Tibial nerve (tissue), 4 donors: ENCODE data around the gene TRIM62. TPM values are rescaled to one million over a fixed set of nuclear protein-coding genes. Genes with fewer than 3 reads are reported as not detected.

Experiments
- DNase-seq, 2 donors: peaks; one replicate each; pipeline ENCODE4 v3.0.0-alpha.2; 2019; ENCODE audit warnings: low spot score in 2 of 2
- H3K27ac ChIP-seq, 4 donors: fragments of 200-600 bp; sonication (generic) in 3 of 4; one replicate each; pipeline ENCODE4 v1.5.1; 2017 to 2019; ENCODE audit warnings: mild to moderate bottlenecking in 1 of 4
- H3K27me3 ChIP-seq, 2 donors: fragments of 200-600 bp; sonication (generic) in 1 of 2; one replicate each; pipeline versions ENCODE4 v1.5.1 to v1.6.0; 2017 to 2019
- H3K36me3 ChIP-seq, 3 donors: fragments of 200-600 bp; sonication (generic); one replicate each; pipeline ENCODE4 v1.5.1; 2018 to 2019
- H3K4me1 ChIP-seq, 4 donors: fragments of 200-600 bp; sonication (generic) in 3 of 4; one replicate each; pipeline ENCODE4 v1.5.1; 2017 to 2019
- H3K4me3 ChIP-seq, 4 donors: fragments of 200-600 bp; sonication (generic) in 3 of 4; one replicate each; pipeline ENCODE4 v1.5.1; 2017 to 2019; ENCODE audit warnings: mild to moderate bottlenecking in 1 of 4, moderate library complexity in 1 of 4
- H3K9me3 ChIP-seq, 4 donors: fragments of 200-600 bp; sonication (generic) in 3 of 4; one replicate each; pipeline ENCODE4 v1.5.1; 2017 to 2019
- EP300 ChIP-seq, 2 donors: sonication (generic); formaldehyde crosslinking; IDR thresholded peaks; one replicate each; pipeline ENCODE4 v1.6.1; 2017; ENCODE audit warnings: antibody characterized with exemption in 2 of 2, mild to moderate bottlenecking in 1 of 2
- POLR2A ChIP-seq, 2 donors: fragments of 450-650 bp; IDR thresholded peaks; one replicate each; pipeline ENCODE4 v1.6.1; 2017; ENCODE audit warnings: antibody characterized with exemption in 2 of 2, mild to moderate bottlenecking in 2 of 2, moderate library complexity in 2 of 2
- WGBS, 2 donors: methylation state at CpG; one replicate each; pipeline ENCODE4 v1.1.5; 2018; 5-methylcytosine and 5-hydroxymethylcytosine counted together
- total RNA-seq, 4 donors: library from RNA; depleted of rRNA; stranded (reverse); fragments of >200 nt; gene quantifications; one replicate each; pipeline ENCODE4 v1.1.0, GENCODE V29; 2016
- TF ChIP-seq, protein P1 (sequence below), 5 experiments: fragments of 200-600 bp in 3 of 5; fragments of 450-650 bp in 2 of 5; sonication (generic) in 3 of 5; IDR thresholded peaks; one replicate each; pipeline ENCODE4 v1.5.1; 2016 to 2019; ENCODE audit warnings: antibody characterized with exemption in 5 of 5, mild to moderate bottlenecking in 3 of 5, moderate library complexity in 2 of 5

TRIM62 gene
- total RNA-seq, 4 donors from 2014 or later: 11.1 to 14.9 (median 12.2) TPM

DNA sequence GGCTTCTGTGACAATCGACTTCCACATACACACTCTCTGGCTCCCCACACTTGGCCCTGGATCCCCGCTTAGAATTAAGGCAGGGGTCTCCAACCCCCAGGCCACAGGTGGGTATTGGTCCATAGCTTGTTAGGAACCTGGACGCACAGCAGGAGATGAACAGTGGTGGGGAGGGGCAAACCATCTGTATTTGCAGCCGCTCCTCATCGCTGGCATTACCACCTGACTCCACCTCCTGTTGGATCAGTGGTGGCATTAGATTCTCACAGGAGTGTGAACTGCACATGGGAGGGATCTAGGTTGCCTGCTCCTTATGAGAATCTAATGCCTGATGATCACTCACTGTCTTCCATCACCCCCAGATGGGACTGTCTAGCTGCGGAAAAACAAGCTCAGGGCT is 16.0 kb downstream of the TRIM62 start:
- Histone ChIP-seq H3K27me3 (no peaks in the 10 kb centered on the region), H3K9me3 (no peaks in the 10 kb centered on the region), H3K36me3 (peaks cover 0 to 36% (median 0%) of the 10 kb centered on the region in 3 donors), H3K4me1 (peaks cover 0 to 33% (median 14%) of the 10 kb centered on the region in 4 donors), H3K27ac (no peak overlapping the region), H3K4me3 (no peak overlapping the region)
- TF ChIP-seq, protein P1, sequence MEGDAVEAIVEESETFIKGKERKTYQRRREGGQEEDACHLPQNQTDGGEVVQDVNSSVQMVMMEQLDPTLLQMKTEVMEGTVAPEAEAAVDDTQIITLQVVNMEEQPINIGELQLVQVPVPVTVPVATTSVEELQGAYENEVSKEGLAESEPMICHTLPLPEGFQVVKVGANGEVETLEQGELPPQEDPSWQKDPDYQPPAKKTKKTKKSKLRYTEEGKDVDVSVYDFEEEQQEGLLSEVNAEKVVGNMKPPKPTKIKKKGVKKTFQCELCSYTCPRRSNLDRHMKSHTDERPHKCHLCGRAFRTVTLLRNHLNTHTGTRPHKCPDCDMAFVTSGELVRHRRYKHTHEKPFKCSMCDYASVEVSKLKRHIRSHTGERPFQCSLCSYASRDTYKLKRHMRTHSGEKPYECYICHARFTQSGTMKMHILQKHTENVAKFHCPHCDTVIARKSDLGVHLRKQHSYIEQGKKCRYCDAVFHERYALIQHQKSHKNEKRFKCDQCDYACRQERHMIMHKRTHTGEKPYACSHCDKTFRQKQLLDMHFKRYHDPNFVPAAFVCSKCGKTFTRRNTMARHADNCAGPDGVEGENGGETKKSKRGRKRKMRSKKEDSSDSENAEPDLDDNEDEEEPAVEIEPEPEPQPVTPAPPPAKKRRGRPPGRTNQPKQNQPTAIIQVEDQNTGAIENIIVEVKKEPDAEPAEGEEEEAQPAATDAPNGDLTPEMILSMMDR (IDR thresholded peaks at IDR 0.05): no peak
- TF ChIP-seq POLR2A (IDR thresholded peaks at IDR 0.05): no peak
- TF ChIP-seq EP300 (IDR thresholded peaks at IDR 0.05): no peak
- no peak for DNase-seq
- 92% methylated on average over 6 of the region's 6 CpGs for WGBS, 2 donors

DNA sequence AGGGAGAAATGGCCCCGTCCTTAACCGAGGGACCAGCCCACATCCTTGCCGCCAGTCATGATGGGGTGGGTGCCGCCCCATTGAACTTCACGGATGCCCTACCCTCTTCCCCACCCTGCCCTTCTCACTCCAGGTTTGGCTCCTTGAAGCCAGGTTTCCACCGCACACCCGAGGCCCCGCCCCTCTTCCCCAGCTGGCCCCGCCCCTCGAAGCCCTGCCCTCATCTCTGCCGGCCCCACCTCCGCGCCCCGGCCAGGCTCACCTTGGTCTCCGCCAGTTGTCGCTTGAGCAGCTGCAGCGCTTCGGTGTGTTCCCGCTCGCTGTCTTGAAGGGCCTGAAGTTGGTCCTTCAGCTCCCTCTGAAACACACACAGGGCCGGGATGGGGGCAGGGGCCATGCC is 16.6 kb downstream of the TRIM62 start:
- H3K4me1 ChIP-seq: peaks cover 0 to 38% (median 15%) of the 10 kb centered on the region in 4 donors
- H3K36me3 ChIP-seq: peaks cover 0 to 33% (median 0%) of the 10 kb centered on the region in 3 donors
- H3K9me3 ChIP-seq: no peaks in the 10 kb centered on the region
- H3K4me3 ChIP-seq: no peak overlapping the region
- DNase-seq: no peak
- TF ChIP-seq EP300 (IDR thresholded peaks at IDR 0.05): no peak
- TF ChIP-seq POLR2A (IDR thresholded peaks at IDR 0.05): no peak
- TF ChIP-seq, protein P1 (IDR thresholded peaks at IDR 0.05): no peak
- 84 to 88% methylated on average over 21 of the region's 21 CpGs for WGBS, 2 donors
- H3K27ac ChIP-seq: no peak overlapping the region
- H3K27me3 ChIP-seq: no peaks in the 10 kb centered on the region

DNA sequence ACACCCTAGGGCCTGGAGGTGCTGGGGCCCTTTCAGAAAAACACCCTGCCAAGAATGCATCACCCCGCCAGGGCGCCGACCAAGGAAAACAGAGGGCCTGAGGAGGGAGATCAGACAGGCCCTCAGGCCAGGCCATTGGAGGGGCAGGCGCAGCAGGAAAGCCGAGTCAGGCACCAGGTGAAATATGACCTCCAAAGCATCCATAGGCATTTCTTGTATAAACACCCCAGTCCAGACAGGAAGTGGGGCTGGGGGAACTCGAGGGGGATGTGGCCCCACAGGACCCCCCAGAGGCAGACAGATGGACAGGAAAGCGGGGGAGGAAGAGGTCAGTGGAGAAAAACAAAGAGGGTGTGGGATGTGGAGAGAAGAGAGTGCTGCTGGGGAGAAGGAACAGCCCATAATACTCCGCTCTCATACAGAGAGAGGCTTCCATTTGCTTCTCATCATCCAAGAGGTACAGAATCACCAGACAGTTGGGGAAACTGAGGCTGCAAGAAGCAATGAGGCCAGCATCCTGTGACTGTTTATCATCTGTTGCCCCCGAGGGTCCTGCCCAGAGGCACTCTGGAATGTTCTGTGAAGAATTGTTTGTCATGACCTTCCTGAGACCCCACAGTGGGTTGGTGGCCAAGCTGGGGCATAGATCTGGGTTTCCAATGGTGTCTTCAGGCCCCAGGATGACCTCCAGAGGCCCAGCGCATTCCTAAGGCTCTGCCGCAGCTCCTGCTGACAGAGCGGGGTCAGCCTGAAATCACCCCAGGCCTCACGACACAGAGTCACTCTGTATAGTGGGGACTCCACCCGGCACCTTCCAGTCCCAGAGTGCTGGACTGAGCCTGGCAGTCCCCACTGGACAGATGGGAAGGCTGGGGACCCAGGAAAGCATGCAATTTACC is 18.0 kb downstream of the TRIM62 start:
- TF ChIP-seq EP300 (IDR thresholded peaks at IDR 0.05) (no peak), POLR2A (IDR thresholded peaks at IDR 0.05) (no peak)
- TF ChIP-seq, protein P1 (IDR thresholded peaks at IDR 0.05): no peak
- peaks cover 0 to 33% (median 15%) of the 10 kb centered on the region in 4 donors for H3K4me1 ChIP-seq
- H3K36me3 ChIP-seq: peaks cover 0 to 40% (median 6%) of the 10 kb centered on the region in 3 donors
- no peaks in the 10 kb centered on the region for H3K9me3 ChIP-seq
- WGBS, 2 donors: 23 to 40% methylated on average over 12 to 14 of the region's 14 CpGs
- H3K27me3 ChIP-seq: no peaks in the 10 kb centered on the region
- H3K27ac ChIP-seq: peak overlapping the region in 2 of 4 donors; percentile 18 to 64
- H3K4me3 ChIP-seq: no peak overlapping the region
- DNase-seq: no peak

DNA sequence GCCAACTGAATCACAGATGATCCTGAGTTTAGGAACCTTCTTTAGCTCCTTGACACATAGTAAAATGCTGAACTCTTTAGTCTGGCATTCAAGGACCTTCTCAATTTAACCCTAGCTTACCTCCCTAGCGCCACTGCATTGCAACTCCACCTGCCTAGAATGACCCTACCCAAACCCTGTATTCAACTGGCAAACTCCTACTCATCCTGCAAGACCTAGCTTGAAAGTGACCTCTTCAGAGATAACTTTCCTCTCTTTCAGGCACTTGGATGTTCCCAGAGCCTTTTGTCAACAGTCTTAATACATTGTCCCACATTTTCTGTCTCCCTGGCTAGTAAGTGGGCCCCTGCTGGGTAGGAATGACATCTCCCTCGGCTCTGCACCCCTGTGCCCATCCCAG is 19.7 kb downstream of the TRIM62 start:
- Histone ChIP-seq H3K36me3 (peaks cover 6 to 41% (median 7%) of the 10 kb centered on the region in 3 donors), H3K9me3 (no peaks in the 10 kb centered on the region), H3K4me1 (peaks cover 0 to 33% (median 15%) of the 10 kb centered on the region in 4 donors), H3K27me3 (no peaks in the 10 kb centered on the region), H3K27ac (no peak overlapping the region), H3K4me3 (no peak overlapping the region)
- DNase-seq: no peak
- WGBS, 2 donors: 90 to 93% methylated on average over 2 of the region's 2 CpGs
- TF ChIP-seq EP300 (IDR thresholded peaks at IDR 0.05): no peak
- TF ChIP-seq, protein P1 (IDR thresholded peaks at IDR 0.05): no peak
- no peak for TF ChIP-seq POLR2A (IDR thresholded peaks at IDR 0.05)

DNA sequence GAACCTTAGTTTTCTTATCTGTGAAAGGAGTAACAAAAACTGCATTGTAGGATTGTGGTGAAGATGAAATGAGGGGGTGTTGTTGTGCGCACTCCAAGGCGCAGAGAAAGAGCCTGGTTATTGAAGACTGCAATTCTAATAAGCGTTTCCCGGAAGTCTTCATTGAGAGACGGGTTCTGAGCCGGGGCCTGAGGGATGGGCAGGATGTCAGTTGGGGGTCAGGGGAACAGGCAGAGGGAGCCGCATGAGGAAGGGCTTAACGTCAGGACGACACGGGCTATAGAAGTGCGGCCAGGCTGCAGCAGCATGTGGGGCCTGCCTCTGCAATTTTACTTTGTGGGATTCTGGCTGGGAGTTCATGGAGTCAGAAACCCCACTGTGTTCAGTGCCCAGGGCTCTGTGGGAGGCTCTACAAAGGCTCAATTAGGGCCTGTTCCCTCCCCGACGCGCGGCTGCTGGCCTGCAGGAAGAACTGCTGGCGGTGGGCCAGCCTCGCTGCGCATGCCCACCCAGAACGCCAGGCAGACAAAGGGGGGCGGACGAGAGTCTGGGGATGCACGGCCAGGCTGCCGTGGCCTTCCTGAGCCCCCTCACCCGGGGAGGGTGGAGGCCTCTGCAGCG is 20.7 kb downstream of the TRIM62 start:
- DNase-seq: peak in 1 of 2 donors; percentile 27

More for the DNA sequence above, 20.7 kb downstream of the TRIM62 start:
- Histone ChIP-seq H3K9me3 (no peaks in the 10 kb centered on the region), H3K27ac (peak overlapping the region; percentile 31 to 79 (median 45)), H3K4me1 (peaks cover 0 to 38% (median 17%) of the 10 kb centered on the region in 4 donors), H3K27me3 (no peaks in the 10 kb centered on the region), H3K36me3 (peaks cover 6 to 41% (median 7%) of the 10 kb centered on the region in 3 donors), H3K4me3 (peak overlapping the region in 1 of 4 donors; percentile 11)
- WGBS, 2 donors: 9 to 12% methylated on average over 16 to 24 of the region's 25 CpGs
- TF ChIP-seq POLR2A (IDR thresholded peaks at IDR 0.05): no peak
- peak in 1 of 2 donors; percentile 29 for TF ChIP-seq EP300 (IDR thresholded peaks at IDR 0.05)
